Gastroesophageal sphincter (tissue), 3 donors: ENCODE measurements around the gene MBTPS1.

Experiments used
- CTCF ChIP-seq, 4 experiments: fragments of 200-600 bp in 2 of 4; fragments of 450-650 bp in 2 of 4; sonication (generic) in 1 of 4; IDR thresholded peaks; one replicate each; pipeline ENCODE4 v1.5.1; 2017 to 2019; ENCODE audit warnings: antibody characterized with exemption in 4 of 4, mild to moderate bottlenecking in 2 of 4, moderate library complexity in 2 of 4
- EP300 ChIP-seq: sonication (generic); formaldehyde crosslinking; IDR thresholded peaks from one replicate; pipeline ENCODE4 v1.6.1; 2017; ENCODE audit warnings: antibody characterized with exemption, mild to moderate bottlenecking
- POLR2A ChIP-seq, 2 donors: fragments of 450-650 bp; IDR thresholded peaks; one replicate each; pipeline ENCODE4 v1.6.1; 2017; ENCODE audit warnings: antibody characterized with exemption in 2 of 2, mild to moderate bottlenecking in 2 of 2, moderate library complexity in 1 of 2
- POLR2AphosphoS5 ChIP-seq: sonication (generic); formaldehyde crosslinking; IDR thresholded peaks from one replicate; pipeline ENCODE4 v1.6.1; 2017; ENCODE audit warnings: antibody characterized with exemption

GRCh38 chr16:84085271-84085667 lies 31.5 kb downstream of the MBTPS1 start:
- no peak for TF ChIP-seq CTCF (IDR thresholded peaks at IDR 0.05)
- TF ChIP-seq POLR2A (IDR thresholded peaks at IDR 0.05) = no peak
- TF ChIP-seq POLR2AphosphoS5 = no peak
- no peak for TF ChIP-seq EP300
